ENCODE measurements around the gene CAMK2A. TPM values are rescaled to one million over a fixed set of nuclear protein-coding genes. Genes with fewer than 3 reads are reported as not detected.

CAMK2A gene
- total RNA-seq, 1 donor from 2014 or later, result 1.5 TPM

GRCh38 chr5:150210644-150211043 lies 78.9 kb downstream of the CAMK2A start:
- intact Hi-C loops (cut with DNase I), result no loop called here
- DNase-seq (no peak), ATAC-seq (no peak)
- TF ChIP-seq CTCF (IDR thresholded peaks at IDR 0.05), result no peak
- Histone ChIP-seq H3K4me1 (peaks cover 8% of the 10 kb centered on the region), H3K4me3 (no peak overlapping the region), H3K27ac (no peak overlapping the region), H3K9me3 (no peaks in the 10 kb centered on the region), H3K27me3 (no peaks in the 10 kb centered on the region), H3K36me3 (no peaks in the 10 kb centered on the region)

GRCh38 chr5:150209099-150209635 lies 80.4 kb downstream of the CAMK2A start:
- Histone ChIP-seq H3K4me3 (no peak overlapping the region), H3K27me3 (no peaks in the 10 kb centered on the region), H3K9me3 (no peaks in the 10 kb centered on the region), H3K27ac (no peak overlapping the region), H3K36me3 (no peaks in the 10 kb centered on the region), H3K4me1 (peaks cover 8% of the 10 kb centered on the region)
- intact Hi-C loops (cut with DNase I), result no loop called here
- DNase-seq (peak; percentile 71), ATAC-seq (peak; percentile 58)
- no peak for TF ChIP-seq CTCF (IDR thresholded peaks at IDR 0.05)

GRCh38 chr5:150208187-150209098 lies 81.1 kb downstream of the CAMK2A start:
- peaks cover 8% of the 10 kb centered on the region for H3K4me1 ChIP-seq
- intact Hi-C loops (cut with DNase I), result no loop called here
- no peaks in the 10 kb centered on the region for H3K36me3 ChIP-seq
- H3K9me3 ChIP-seq, result no peaks in the 10 kb centered on the region
- H3K27me3 ChIP-seq, result no peaks in the 10 kb centered on the region
- no peak overlapping the region for H3K27ac ChIP-seq
- no peak for TF ChIP-seq CTCF (IDR thresholded peaks at IDR 0.05)
- DNase-seq, result no peak
- H3K4me3 ChIP-seq, result no peak overlapping the region
- no peak for ATAC-seq

- no peak for TF ChIP-seq CTCF (IDR thresholded peaks at IDR 0.05)
- DNase-seq (no peak), ATAC-seq (no peak)
- H3K36me3 ChIP-seq, result no peaks in the 10 kb centered on the region
- no peak overlapping the region for H3K4me3 ChIP-seq
- H3K4me1 ChIP-seq, result peaks cover 8% of the 10 kb centered on the region
- H3K27ac ChIP-seq, result no peak overlapping the region
- intact Hi-C loops (cut with DNase I), result no loop called here
- no peaks in the 10 kb centered on the region for H3K27me3 ChIP-seq
- no peaks in the 10 kb centered on the region for H3K9me3 ChIP-seq
Measured at GRCh38 chr5:150206779-150207115, 82.8 kb downstream of the CAMK2A start.

- no peaks in the 10 kb centered on the region for H3K36me3 ChIP-seq
- peaks cover 8% of the 10 kb centered on the region for H3K4me1 ChIP-seq
- no peaks in the 10 kb centered on the region for H3K27me3 ChIP-seq
- H3K4me3 ChIP-seq, result no peak overlapping the region
- ATAC-seq, result no peak
- no peaks in the 10 kb centered on the region for H3K9me3 ChIP-seq
- DNase-seq, result no peak
- no peak for TF ChIP-seq CTCF (IDR thresholded peaks at IDR 0.05)
- intact Hi-C loops (cut with DNase I), result no loop called here
- no peak overlapping the region for H3K27ac ChIP-seq
Measured at GRCh38 chr5:150206098-150206778, 83.3 kb downstream of the CAMK2A start.
